ENCODE measurements around the gene PAK1.
"Not testable (repeated sequence)": the region's sequence is repeated elsewhere in the genome, so short reads cannot be mapped to it uniquely, and the experiment has no call there.

PAK1 gene

GRCh38 chr11:77386178-77386577 lies 87.7 kb downstream of the PAK1 start:
- no peak overlapping the region for H3K4me2 ChIP-seq
- peaks cover 34 to 69% (median 46%) of the 10 kb centered on the region in 11 experiments for H3K36me3 ChIP-seq
- H3K27me3 ChIP-seq = no peaks in the 10 kb centered on the region
- H3K9me3 ChIP-seq (replicated peaks in 1 of 11) = no peaks in the 10 kb centered on the region
- TF ChIP-seq Cebpa-rat (IDR thresholded peaks at IDR 0.05) = no peak
- H3K4me1 ChIP-seq = peaks cover 0 to 7% (median 0%) of the 10 kb centered on the region in 10 experiments; a peak in 2 of 20 replicates
- H3K4me3 ChIP-seq = no peak overlapping the region
- no peak overlapping the region for H3K9ac ChIP-seq
- 0 out of 22 replicates have a peak, but pooled peaks cover 0 to 6% (median 0%) of the 10 kb centered on the region in 11 experiments for H4K20me1 ChIP-seq
- no peak overlapping the region for H3K27ac ChIP-seq

GRCh38 chr11:77385255-77385771 lies 88.6 kb downstream of the PAK1 start:
- H3K36me3 ChIP-seq = peaks cover 26 to 63% (median 44%) of the 10 kb centered on the region in 11 experiments
- not testable (repeated sequence) for H3K9ac ChIP-seq; H3K27me3 ChIP-seq; H3K9me3 ChIP-seq (replicated peaks in 1 of 11); H3K27ac ChIP-seq; H3K4me1 ChIP-seq; H4K20me1 ChIP-seq; H3K4me3 ChIP-seq; H3K4me2 ChIP-seq

GRCh38 chr11:77384571-77384970 lies 89.3 kb downstream of the PAK1 start:
- 0 out of 22 replicates have a peak, but pooled peaks cover 0 to 6% (median 0%) of the 10 kb centered on the region in 11 experiments for H4K20me1 ChIP-seq
- H3K27ac ChIP-seq = no peak overlapping the region
- no peak overlapping the region for H3K9ac ChIP-seq
- no peaks in the 10 kb centered on the region for H3K27me3 ChIP-seq
- H3K4me2 ChIP-seq = no peak overlapping the region
- no peak for TF ChIP-seq Cebpa-rat (IDR thresholded peaks at IDR 0.05)
- peaks cover 25 to 64% (median 44%) of the 10 kb centered on the region in 11 experiments for H3K36me3 ChIP-seq
- peaks cover 0 to 7% (median 0%) of the 10 kb centered on the region in 10 experiments; a peak in 2 of 20 replicates for H3K4me1 ChIP-seq
- H3K9me3 ChIP-seq (replicated peaks in 1 of 11) = no peaks in the 10 kb centered on the region
- no peak overlapping the region for H3K4me3 ChIP-seq

GRCh38 chr11:77383349-77383748 lies 90.5 kb downstream of the PAK1 start:
- H3K9ac ChIP-seq; H3K4me1 ChIP-seq; H3K9me3 ChIP-seq (replicated peaks in 1 of 11); H4K20me1 ChIP-seq; H3K4me3 ChIP-seq; H3K27me3 ChIP-seq; H3K4me2 ChIP-seq; H3K27ac ChIP-seq: not testable (repeated sequence)
- H3K36me3 ChIP-seq = peaks cover 33 to 64% (median 44%) of the 10 kb centered on the region in 11 experiments

GRCh38 chr11:77381729-77382665 lies 91.9 kb downstream of the PAK1 start:
- no peak for TF ChIP-seq Cebpa-rat (IDR thresholded peaks at IDR 0.05)
- no peaks in the 10 kb centered on the region for H3K27me3 ChIP-seq
- no peaks in the 10 kb centered on the region for H3K9me3 ChIP-seq (replicated peaks in 1 of 11)
- peaks cover 0 to 12% (median 8%) of the 10 kb centered on the region in 10 experiments; a peak in 9 of 20 replicates for H3K4me1 ChIP-seq
- H4K20me1 ChIP-seq = 0 out of 22 replicates have a peak, but pooled peaks cover 0 to 6% (median 0%) of the 10 kb centered on the region in 11 experiments
- H3K9ac ChIP-seq = no peak overlapping the region
- no peak overlapping the region for H3K27ac ChIP-seq
- no peak overlapping the region for H3K4me2 ChIP-seq
- H3K4me3 ChIP-seq = no peak overlapping the region
- H3K36me3 ChIP-seq = peaks cover 46 to 71% (median 55%) of the 10 kb centered on the region in 11 experiments

GRCh38 chr11:77379934-77380333 lies 94.0 kb downstream of the PAK1 start:
- no peak for TF ChIP-seq Cebpa-rat (IDR thresholded peaks at IDR 0.05)
- H3K4me1 ChIP-seq = peaks cover 0 to 12% (median 8%) of the 10 kb centered on the region in 10 experiments; a peak in 9 of 20 replicates
- no peaks in the 10 kb centered on the region for H3K27me3 ChIP-seq
- no peak overlapping the region for H3K4me3 ChIP-seq
- H3K9me3 ChIP-seq (replicated peaks in 1 of 11) = no peaks in the 10 kb centered on the region
- peaks cover 61 to 88% (median 70%) of the 10 kb centered on the region in 11 experiments for H3K36me3 ChIP-seq
- no peak overlapping the region for H3K27ac ChIP-seq
- no peak overlapping the region for H3K4me2 ChIP-seq
- H4K20me1 ChIP-seq = 0 out of 22 replicates have a peak, but pooled peaks cover 0 to 6% (median 0%) of the 10 kb centered on the region in 11 experiments
- no peak overlapping the region for H3K9ac ChIP-seq

GRCh38 chr11:77379253-77379652 lies 94.6 kb downstream of the PAK1 start:
- Histone ChIP-seq H3K4me1 (peaks cover 0 to 12% (median 8%) of the 10 kb centered on the region in 10 experiments; a peak in 9 of 20 replicates), H3K4me2 (no peak overlapping the region), H4K20me1 (0 out of 22 replicates have a peak, but pooled peaks cover 0 to 6% (median 0%) of the 10 kb centered on the region in 11 experiments), H3K4me3 (no peak overlapping the region), H3K9ac (no peak overlapping the region), H3K9me3 (replicated peaks in 1 of 11) (no peaks in the 10 kb centered on the region), H3K36me3 (peaks cover 67 to 90% (median 72%) of the 10 kb centered on the region in 11 experiments), H3K27me3 (no peaks in the 10 kb centered on the region), H3K27ac (no peak overlapping the region)
- no peak for TF ChIP-seq Cebpa-rat (IDR thresholded peaks at IDR 0.05)

- no peaks in the 10 kb centered on the region for H3K27me3 ChIP-seq
- TF ChIP-seq Cebpa-rat (IDR thresholded peaks at IDR 0.05) = no peak
- H3K36me3 ChIP-seq = peaks cover 70 to 90% (median 74%) of the 10 kb centered on the region in 11 experiments
- peak overlapping the region in 4 of 11 experiments; percentile 6 to 40 (median 16); a peak in 6 of 22 replicates for H3K4me2 ChIP-seq
- no peak overlapping the region for H3K27ac ChIP-seq
- H4K20me1 ChIP-seq = 0 out of 22 replicates have a peak, but pooled peaks cover 0 to 6% (median 0%) of the 10 kb centered on the region in 11 experiments
- H3K4me3 ChIP-seq = no peak overlapping the region
- H3K9ac ChIP-seq = no peak overlapping the region
- no peaks in the 10 kb centered on the region for H3K9me3 ChIP-seq (replicated peaks in 1 of 11)
- H3K4me1 ChIP-seq = peaks cover 0 to 10% (median 7%) of the 10 kb centered on the region in 10 experiments; a peak in 9 of 20 replicates
Observed at GRCh38 chr11:77377734-77378133, 96.2 kb downstream of the PAK1 start.

GRCh38 chr11:77375107-77375506 lies 98.8 kb downstream of the PAK1 start:
- Histone ChIP-seq H4K20me1 (no peaks in the 10 kb centered on the region), H3K27ac (no peak overlapping the region), H3K36me3 (peaks cover 76 to 97% (median 85%) of the 10 kb centered on the region in 11 experiments), H3K4me3 (no peak overlapping the region), H3K4me2 (no peak overlapping the region), H3K9ac (no peak overlapping the region), H3K4me1 (peaks cover 0 to 14% (median 2%) of the 10 kb centered on the region in 10 experiments; a peak in 9 of 20 replicates), H3K27me3 (no peaks in the 10 kb centered on the region), H3K9me3 (replicated peaks in 1 of 11) (no peaks in the 10 kb centered on the region)
- TF ChIP-seq Cebpa-rat (IDR thresholded peaks at IDR 0.05) = no peak
